RWPE2 (cell line): ENCODE data around the gene TRAPPC2L.
A peak's percentile ranks its signal among the peaks of the same experiment; 100 is the strongest.

Experiments
- ATAC-seq: fragments of 200-7000 bp; cut with Tn5 transposase; 3 replicates; pipeline ENCODE4 v1.9.1; 2021; ENCODE audit warnings: low read depth
- DNase-seq: peaks from one replicate; pipeline ENCODE4 v3.0.0-alpha.2; 2020; ENCODE audit warnings: low spot score
- H3K27ac ChIP-seq: fragments of 450-650 bp; 2 replicates; pipeline ENCODE4 v1.5.1; 2017; ENCODE audit warnings: mild to moderate bottlenecking; ENCODE audit not compliant: poor library complexity, severe bottlenecking
- H3K27me3 ChIP-seq: fragments of 250-450 bp; sonication (Bioruptor Pico); 2 replicates; pipeline ENCODE4 v1.5.1; 2021; ENCODE audit warnings: mild to moderate bottlenecking, moderate library complexity; ENCODE audit not compliant: insufficient read depth, poor library complexity, severe bottlenecking
- H3K36me3 ChIP-seq: fragments of 250-450 bp; sonication (Bioruptor Pico); 2 replicates; pipeline ENCODE4 v1.5.1; 2020; ENCODE audit warnings: low read depth, mild to moderate bottlenecking, moderate library complexity
- H3K4me1 ChIP-seq: fragments of 250-450 bp; sonication (Bioruptor Pico); 2 replicates; pipeline ENCODE4 v1.5.1; 2021; ENCODE audit warnings: mild to moderate bottlenecking, moderate library complexity; ENCODE audit not compliant: insufficient read depth, poor library complexity, severe bottlenecking
- H3K4me3 ChIP-seq: fragments of 250-450 bp; sonication (Bioruptor Pico); 2 replicates; pipeline ENCODE4 v1.5.1; 2021; ENCODE audit warnings: mild to moderate bottlenecking, moderate library complexity; ENCODE audit not compliant: severe bottlenecking
- H3K9me3 ChIP-seq: fragments of 250-450 bp; sonication (Bioruptor Pico); 2 replicates; pipeline ENCODE4 v1.5.1; 2021; ENCODE audit warnings: mild to moderate bottlenecking, moderate library complexity; ENCODE audit not compliant: severe bottlenecking
- CTCF ChIP-seq: fragments of 450-650 bp; IDR thresholded peaks from one replicate; pipeline ENCODE4 v1.5.1; 2017; ENCODE audit warnings: mild to moderate bottlenecking, moderate library complexity; ENCODE audit not compliant: poor library complexity, severe bottlenecking

Gene TRAPPC2L

DNA sequence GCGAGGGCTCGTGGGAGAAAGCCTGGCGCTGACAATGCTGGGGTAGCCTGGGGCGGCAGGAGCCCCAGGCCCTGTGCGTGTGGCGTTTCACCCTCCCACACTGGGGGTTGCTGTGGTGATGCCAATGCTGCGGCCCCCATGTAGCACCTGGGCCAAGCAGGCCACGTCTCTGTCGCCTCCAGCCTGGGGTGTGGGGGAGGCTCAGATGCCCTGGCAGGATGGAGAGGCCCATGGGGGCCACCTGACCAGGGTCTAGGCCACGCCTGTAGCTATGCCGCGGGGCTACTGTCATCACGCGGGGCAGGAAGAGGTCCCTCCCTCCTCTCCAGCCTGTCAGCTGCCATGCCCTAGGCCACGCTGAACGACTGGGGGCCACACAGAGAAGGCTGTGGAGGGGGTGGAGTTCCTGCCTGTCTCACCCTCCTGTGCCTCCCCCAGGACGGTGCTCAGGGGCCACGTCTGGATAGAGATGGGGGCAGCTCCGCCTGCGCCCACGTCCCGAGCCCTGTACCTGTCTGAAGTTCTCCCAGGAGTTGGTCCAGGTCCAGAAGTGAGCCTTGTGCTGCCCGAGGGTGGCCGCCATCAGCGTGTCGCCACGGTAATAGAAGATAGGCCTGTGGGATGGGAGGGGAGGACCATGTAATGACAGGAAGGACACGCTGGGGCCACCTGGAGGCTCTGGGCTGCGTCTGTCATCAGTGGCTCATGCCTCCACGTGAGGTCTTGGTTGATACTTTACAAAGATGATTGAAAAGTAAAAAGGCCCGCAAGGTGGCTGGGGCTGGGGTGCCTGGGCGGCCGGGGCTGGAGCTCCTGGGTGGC lies 32.5 kb upstream of the TRAPPC2L start:
- TF ChIP-seq CTCF, result no peak
- ATAC-seq (no peak), DNase-seq (no peak)
- H3K36me3 ChIP-seq, result no peaks in the 10 kb centered on the region
- H3K27ac ChIP-seq, result no peak overlapping the region
- H3K4me3 ChIP-seq, result no peak overlapping the region
- H3K4me1 ChIP-seq, result no peaks in the 10 kb centered on the region
- H3K27me3 ChIP-seq, result no peaks in the 10 kb centered on the region
- no peaks in the 10 kb centered on the region for H3K9me3 ChIP-seq

- Histone ChIP-seq H3K4me1 (no peaks in the 10 kb centered on the region), H3K4me3 (no peak overlapping the region), H3K9me3 (no peaks in the 10 kb centered on the region), H3K36me3 (no peaks in the 10 kb centered on the region), H3K27ac (no peak overlapping the region), H3K27me3 (no peaks in the 10 kb centered on the region)
- no peak for DNase-seq
- TF ChIP-seq CTCF, result no peak
- ATAC-seq, result no peak
Observed at GRCh38 chr16:88825146-88825545, 31.8 kb upstream of the TRAPPC2L start.

- Histone ChIP-seq H3K9me3 (no peaks in the 10 kb centered on the region), H3K4me1 (no peaks in the 10 kb centered on the region), H3K36me3 (no peaks in the 10 kb centered on the region), H3K27ac (no peak overlapping the region), H3K27me3 (no peaks in the 10 kb centered on the region), H3K4me3 (no peak overlapping the region)
- TF ChIP-seq CTCF, result no peak
- DNase-seq, result no peak
- peak; percentile 7; the same call in 1 of the 3 replicates for ATAC-seq
Observed at GRCh38 chr16:88826070-88826840, 30.7 kb upstream of the TRAPPC2L start.

DNA sequence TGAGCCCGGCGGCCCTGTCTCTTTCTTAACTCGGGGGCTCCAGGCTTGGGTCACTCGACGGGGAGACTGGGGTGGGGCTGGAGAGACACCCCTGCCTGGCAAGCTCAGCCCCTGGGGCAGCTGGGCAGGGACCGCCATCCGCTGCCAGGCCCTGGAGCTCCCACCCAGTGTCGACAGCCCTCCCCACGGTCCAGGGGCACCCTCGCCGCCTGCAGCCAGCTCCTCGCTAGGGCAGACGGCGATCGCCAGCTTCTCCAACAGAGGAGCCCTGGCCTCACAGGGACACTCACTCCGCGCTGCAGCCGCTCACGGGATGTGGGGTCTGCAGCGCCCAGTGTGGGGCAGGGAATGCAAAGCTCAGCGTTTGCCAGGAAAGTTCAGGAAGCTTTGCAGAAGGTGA lies 29.2 kb upstream of the TRAPPC2L start:
- no peaks in the 10 kb centered on the region for H3K36me3 ChIP-seq
- ATAC-seq (no peak), DNase-seq (no peak)
- H3K4me3 ChIP-seq, result no peak overlapping the region
- H3K27ac ChIP-seq, result no peak overlapping the region
- H3K4me1 ChIP-seq, result peaks cover 6% of the 10 kb centered on the region
- TF ChIP-seq CTCF, result no peak
- H3K9me3 ChIP-seq, result no peaks in the 10 kb centered on the region
- H3K27me3 ChIP-seq, result no peaks in the 10 kb centered on the region
